ENCODE data around the gene QPCT.

Gene QPCT

DNA sequence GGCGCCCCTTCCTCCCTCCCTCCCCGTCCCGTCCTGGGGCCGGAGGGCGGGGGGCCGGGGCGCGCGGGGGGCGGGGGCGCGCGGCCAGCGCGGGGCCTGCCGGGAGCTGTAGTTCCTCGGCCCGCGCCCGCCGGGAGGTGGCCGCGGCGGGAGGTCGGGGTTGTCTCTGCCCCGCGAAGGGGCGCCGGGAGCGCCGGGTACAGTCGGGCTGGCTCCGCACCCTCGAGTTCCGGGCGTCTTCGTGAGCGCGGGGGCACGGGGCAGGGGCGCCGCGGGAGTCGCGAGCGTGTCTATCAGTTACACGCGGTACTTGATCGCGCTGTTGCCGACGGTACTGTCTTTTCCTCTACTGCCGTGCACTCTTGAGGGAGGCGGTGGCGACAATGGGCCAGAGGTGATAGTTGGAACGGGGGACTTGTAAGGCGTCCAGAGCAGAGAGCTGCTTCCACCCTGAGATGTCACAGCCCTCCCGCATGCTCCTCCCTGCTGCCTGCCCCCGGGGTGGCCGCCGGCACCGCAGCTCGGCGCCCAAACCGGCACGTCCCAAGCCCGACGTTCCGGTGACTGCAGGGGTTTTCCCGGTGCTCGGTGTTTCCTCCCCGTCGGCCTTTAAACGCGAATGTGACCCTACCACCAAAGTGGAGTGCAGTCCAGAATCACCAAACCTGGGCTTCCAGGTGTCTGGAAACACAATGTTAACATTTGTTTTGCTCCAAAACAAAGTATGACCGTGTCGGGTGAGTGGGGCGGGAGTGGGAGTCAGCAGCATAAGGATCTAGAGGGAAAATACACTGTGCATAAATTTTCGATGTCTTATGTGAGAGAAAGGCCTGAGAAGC is 19.4 kb upstream of the QPCT start, which contains the start of gene PRKD3:
PRKD3 (minus strand) TSS at position 48 of the 839 bp plus-strand sequence. CDS start 8,309 bp downstream, outside the sequence.
- DNase-seq (ENCODE audit: low read depth in 2 of 2) = peak; percentile 51 to 55

DNA sequence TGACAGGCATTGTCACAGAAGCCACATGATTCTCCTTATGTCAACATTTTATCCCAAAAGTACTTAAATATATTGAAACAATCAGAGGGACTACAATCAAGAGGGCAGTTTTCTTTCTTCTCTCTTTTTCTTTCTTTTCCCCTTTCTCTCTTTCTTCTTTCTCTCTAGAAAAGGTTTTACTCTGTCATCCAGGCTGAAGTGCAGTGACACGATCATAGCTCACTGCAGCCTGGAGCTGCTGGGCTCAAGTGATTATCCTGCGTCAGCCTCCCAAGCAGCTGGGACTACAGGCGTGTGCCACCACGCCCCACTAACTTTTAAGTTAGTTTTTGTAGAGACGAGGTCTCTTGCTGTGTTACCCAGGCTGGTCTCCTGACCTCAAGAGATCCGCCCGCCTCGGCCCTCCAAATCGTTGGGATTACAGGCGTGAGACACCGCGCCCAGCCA is 18.8 kb upstream of the QPCT start:
- no peak for DNase-seq (ENCODE audit: low read depth in 2 of 2)

- DNase-seq (ENCODE audit: low read depth in 2 of 2) = no peak
Observed at GRCh38 chr2:37326285-37326684, 18.1 kb upstream of the QPCT start.

GRCh38 chr2:37326866-37327634 is 17.4 kb upstream of the QPCT start:
- DNase-seq (ENCODE audit: low read depth in 2 of 2) = no peak

DNA sequence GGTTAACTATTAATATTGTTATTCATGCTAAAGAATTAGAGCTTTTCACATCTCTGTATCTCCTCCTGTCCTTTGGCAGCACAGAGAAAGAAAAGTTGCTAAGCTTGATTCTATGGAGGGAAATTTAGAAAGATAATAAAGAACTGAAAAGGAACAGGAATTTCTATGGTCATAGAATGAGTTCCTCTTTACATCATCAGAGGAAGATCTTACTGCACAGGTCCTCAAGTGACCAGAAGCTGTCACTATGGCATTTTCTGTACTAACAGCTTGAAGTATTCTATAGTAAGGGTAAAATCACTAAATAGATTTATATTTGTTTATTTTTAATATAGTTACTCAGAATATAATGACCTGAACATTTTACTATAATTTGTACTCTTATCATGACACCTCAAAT is 13.7 kb upstream of the QPCT start:
- DNase-seq (ENCODE audit: low read depth in 2 of 2) = no peak

DNA sequence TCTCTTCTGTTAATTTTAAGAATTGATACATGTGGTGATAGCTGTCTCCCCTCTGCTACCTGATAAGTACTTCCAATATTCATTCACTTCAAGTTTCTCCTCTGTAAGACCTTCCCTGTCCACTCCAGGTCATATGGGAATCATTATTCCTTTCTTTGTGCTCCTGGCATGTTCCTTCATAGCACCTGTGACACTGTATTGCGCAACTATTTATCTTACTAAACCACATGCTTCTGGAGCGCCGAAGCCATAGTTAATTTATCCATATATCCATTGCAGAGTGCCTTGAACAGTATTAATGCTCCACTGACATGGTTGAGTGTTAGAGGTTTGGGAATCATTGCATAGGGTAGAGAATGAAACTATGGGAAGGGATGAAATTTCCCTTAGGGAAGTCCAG is 11.9 kb upstream of the QPCT start:
- no peak for DNase-seq (ENCODE audit: low read depth in 2 of 2)

GRCh38 chr2:37333256-37333655 is 11.2 kb upstream of the QPCT start:
- no peak for DNase-seq (ENCODE audit: low read depth in 2 of 2)

GRCh38 chr2:37335604-37336003 is 8.8 kb upstream of the QPCT start:
- no peak for DNase-seq (ENCODE audit: low read depth in 2 of 2)

DNA sequence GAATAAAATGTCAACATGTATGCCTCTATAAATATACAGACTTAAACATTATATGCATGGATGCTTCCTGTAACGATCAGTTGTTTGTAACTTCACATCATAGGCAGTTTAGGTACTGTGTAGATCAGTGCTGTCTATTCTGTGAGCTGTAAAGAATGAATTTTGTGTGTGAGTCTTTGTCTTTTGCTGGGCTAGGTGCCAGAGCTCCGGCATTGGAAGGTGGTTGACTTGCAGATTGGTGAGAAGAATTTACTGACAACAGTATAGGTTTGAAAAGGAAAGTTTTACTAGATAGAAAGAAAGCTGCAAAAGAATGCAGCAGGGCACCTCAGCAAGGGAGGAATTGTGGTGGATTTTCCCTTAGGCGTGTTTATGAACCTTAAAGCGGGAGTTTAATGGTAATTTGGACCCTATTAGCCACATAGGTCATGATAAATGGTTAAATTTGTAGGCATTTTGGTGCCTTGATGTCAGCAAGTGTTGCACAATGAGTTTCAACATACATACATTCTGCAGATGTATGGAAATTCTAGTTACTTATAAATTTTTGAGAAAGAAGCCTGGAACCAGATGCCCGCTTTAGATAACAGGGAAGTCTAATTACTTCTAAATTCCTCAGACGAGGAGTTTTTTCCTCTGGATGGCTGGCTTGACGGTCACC is 6.7 kb upstream of the QPCT start:
- no peak for DNase-seq (ENCODE audit: low read depth in 2 of 2)

- no peak for DNase-seq (ENCODE audit: low read depth in 2 of 2)
Observed at GRCh38 chr2:37338933-37339332, 5.5 kb upstream of the QPCT start.

DNA sequence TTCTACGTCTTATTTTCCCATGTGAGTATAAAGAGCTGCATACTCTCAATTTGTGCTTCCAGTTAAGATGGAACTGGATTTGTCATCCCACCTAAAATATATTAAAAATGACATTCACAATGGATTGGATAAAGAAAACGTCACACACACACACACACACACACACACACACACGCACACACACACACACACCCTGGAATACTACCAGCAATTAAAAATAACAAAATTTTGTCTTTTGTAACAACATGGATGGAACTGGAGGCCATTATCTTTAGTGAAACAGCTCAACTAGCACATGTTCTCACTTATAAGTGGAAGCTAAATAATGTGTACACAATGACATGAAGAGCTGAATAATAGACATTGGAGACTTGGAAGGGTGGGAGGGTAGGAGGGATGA is 3.8 kb upstream of the QPCT start:
- DNase-seq (ENCODE audit: low read depth in 2 of 2) = no peak

- no peak for DNase-seq (ENCODE audit: low read depth in 2 of 2)
Observed at GRCh38 chr2:37342591-37343220, 1.7 kb upstream of the QPCT start.

DNA sequence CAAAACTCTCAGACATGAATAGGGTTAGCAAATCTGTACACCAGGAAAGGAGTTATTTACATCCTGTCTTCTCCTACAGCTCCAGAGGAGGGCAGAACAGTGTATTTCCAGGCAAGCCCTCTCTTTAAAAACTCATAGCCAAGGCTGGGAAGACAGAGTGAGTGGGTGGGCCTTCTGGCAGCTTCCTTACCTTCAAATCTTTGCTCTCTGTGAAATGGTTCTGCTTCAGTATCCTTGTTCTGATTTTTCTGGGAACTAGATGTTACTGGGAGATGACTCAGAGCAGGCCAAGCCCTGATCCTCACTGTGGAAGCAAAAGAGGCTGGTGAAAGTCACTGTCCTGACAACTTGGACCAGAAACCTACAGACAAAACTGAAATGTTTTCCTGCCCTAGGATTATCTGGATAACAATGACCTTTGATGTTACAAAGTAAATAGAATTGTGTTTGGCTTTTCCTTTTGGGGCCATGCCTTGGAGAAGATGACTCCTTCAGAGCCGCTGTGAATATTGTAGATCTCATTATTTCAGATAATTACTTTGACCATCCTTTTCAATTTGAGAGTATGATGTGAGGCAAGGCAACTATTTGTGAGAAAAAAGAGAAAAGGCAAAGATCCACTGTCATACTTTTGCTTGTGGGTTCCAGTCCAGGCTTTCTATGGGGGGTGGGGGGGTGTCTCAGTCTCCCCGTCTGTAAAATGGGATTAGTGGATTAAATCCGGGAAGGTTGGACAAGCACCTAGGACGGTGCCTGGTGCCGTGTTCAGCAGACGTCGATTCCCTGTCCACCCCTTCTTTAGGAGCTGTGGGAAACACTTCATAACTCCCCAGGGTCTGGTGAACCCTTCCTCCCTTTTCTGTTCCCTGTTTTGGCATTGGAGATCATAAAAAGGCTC is 644 bp upstream of the QPCT start:
- DNase-seq (ENCODE audit: low read depth in 2 of 2) = no peak

GRCh38 chr2:37348155-37348554 is 3.7 kb downstream of the QPCT start:
- DNase-seq (ENCODE audit: low read depth in 2 of 2) = no peak

- no peak for DNase-seq (ENCODE audit: low read depth in 2 of 2)
Observed at GRCh38 chr2:37349231-37349860, 4.9 kb downstream of the QPCT start.

DNA sequence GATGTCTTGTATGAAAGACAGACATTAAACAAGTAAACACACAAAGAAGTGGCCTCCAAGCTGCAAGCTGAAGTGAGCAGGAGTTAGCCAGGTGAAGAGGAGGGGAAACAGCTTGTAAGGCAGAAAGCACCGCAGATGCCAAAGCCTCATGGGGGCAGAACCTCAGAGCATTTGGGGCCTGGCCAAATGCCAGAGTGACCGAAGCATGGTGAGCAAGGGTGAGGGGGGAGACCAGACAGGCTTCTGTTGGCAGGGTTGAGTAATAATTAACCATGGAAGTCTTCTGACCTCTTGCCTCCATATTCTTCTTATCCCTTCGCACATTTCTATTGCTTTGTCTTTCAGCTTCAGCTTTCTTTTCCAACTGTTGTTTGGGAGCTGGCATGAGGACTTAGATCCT is 5.6 kb downstream of the QPCT start:
- DNase-seq (ENCODE audit: low read depth in 2 of 2) = no peak

GRCh38 chr2:37354531-37354930 is 10.1 kb downstream of the QPCT start:
- DNase-seq (ENCODE audit: low read depth in 2 of 2) = no peak

DNA sequence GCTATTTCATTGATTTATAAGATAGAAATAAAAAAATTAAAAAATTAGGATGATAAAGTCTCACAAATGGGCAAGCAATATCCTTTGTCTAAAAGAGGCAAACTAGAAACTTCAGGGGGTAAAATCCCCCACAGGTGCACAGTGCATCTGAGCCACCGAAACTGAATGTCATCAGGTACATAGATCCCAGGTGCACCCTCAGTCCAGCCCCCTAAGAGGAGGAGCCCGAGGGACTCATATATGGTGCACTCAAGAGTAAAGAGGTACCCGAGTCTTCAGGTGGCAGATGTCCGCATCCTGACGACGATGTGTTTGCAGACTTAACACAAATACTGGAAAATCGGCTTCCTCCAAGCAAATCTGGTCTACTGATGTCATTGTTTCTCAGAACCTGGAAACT is 11.3 kb downstream of the QPCT start:
- DNase-seq (ENCODE audit: low read depth in 2 of 2) = no peak

DNA sequence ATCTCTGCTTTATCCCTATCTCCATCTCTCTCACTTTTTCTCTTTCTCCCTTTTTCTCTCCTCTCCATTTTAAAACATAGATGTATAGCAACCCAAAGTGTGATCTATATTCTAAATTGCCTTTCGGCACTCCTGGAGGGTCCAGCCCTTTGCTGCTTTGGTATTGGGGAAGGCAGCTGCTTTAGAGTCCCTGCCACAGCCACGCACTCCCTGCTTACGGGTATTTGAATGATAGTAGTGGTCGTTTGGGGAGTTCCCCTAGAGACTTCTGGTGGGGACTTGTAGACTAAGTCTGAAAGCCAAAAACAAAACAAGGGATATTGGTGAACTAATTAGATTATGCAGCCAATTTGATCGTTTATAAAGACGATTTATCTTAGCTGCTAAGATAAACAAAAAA is 11.9 kb downstream of the QPCT start:
- DNase-seq (ENCODE audit: low read depth in 2 of 2) = no peak

- no peak for DNase-seq (ENCODE audit: low read depth in 2 of 2)
Observed at GRCh38 chr2:37357069-37357468, 12.6 kb downstream of the QPCT start.

Measured in stimulated activated CD4-positive, alpha-beta T cell treated with anti-CD3 and anti-CD28 coated beads, Interleukin-4, amount 100 ng/mL, for 48 hours (primary cell).